Hepatocyte (in vitro differentiated cells): Measurements from ENCODE around the gene FTCD. TPM values are rescaled to one million over a fixed set of nuclear protein-coding genes. Genes with fewer than 3 reads are reported as not detected.

ENCODE experiments used
- DNase-seq: peaks from one replicate; pipeline ENCODE4 v3.0.0-alpha.2; 2016; ENCODE audit warnings: low spot score
- H2AFZ ChIP-seq: fragments of 200-600 bp; sonication (generic); 2 replicates; pipeline ENCODE4 v1.6.0; 2016; ENCODE audit warnings: antibody characterized with exemption, mild to moderate bottlenecking
- H3K27ac ChIP-seq: fragments of 200-600 bp; sonication (generic); 2 replicates; pipeline ENCODE4 v1.5.1; 2016; ENCODE audit warnings: mild to moderate bottlenecking
- H3K27me3 ChIP-seq: fragments of 200-600 bp; sonication (generic); 2 replicates; pipeline ENCODE4 v1.6.1; 2016
- H3K36me3 ChIP-seq: fragments of 200-600 bp; sonication (generic); replicated peaks from 2 replicates; pipeline ENCODE4 v1.5.1; 2016; ENCODE audit warnings: low read depth; ENCODE audit not compliant: insufficient read depth
- H3K4me1 ChIP-seq: fragments of 200-600 bp; sonication (generic); 2 replicates; pipeline ENCODE4 v1.5.1; 2016; ENCODE audit warnings: mild to moderate bottlenecking, moderate library complexity; ENCODE audit not compliant: insufficient read depth
- H3K4me2 ChIP-seq: fragments of 200-600 bp; sonication (generic); 2 replicates; pipeline ENCODE4 v1.6.0; 2016
- H3K4me3 ChIP-seq: fragments of 200-600 bp; sonication (generic); 2 replicates; pipeline ENCODE4 v1.5.1; 2016; ENCODE audit warnings: mild to moderate bottlenecking
- H3K79me2 ChIP-seq: fragments of 200-600 bp; sonication (generic); 2 replicates; pipeline ENCODE4 v1.6.0; 2017; ENCODE audit warnings: mild to moderate bottlenecking
- H3K9me2 ChIP-seq: fragments of 200-600 bp; sonication (generic); replicated peaks from 2 replicates; pipeline ENCODE4 v1.6.0; 2017; ENCODE audit warnings: mild to moderate bottlenecking; ENCODE audit not compliant: insufficient read depth
- H3K9me3 ChIP-seq: fragments of 200-600 bp; sonication (generic); 2 replicates; pipeline ENCODE4 v1.5.1; 2016; ENCODE audit warnings: low read depth, mild to moderate bottlenecking
- H4K20me1 ChIP-seq: fragments of 200-600 bp; sonication (generic); 2 replicates; pipeline ENCODE4 v1.6.0; 2016; ENCODE audit warnings: mild to moderate bottlenecking; ENCODE audit not compliant: insufficient read depth, poor library complexity, severe bottlenecking
- CTCF ChIP-seq: fragments of 200-600 bp; sonication (generic); IDR thresholded peaks from 2 replicates; pipeline ENCODE4 v1.5.1; 2016; ENCODE audit warnings: antibody characterized with exemption, mild to moderate bottlenecking; ENCODE audit not compliant: poor library complexity
- EZH2 ChIP-seq: fragments of 200-600 bp; sonication (generic); IDR thresholded peaks from 2 replicates; pipeline ENCODE4 v1.6.1; 2016; ENCODE audit warnings: antibody characterized with exemption, mild to moderate bottlenecking, borderline replicate concordance
- EZH2phosphoT487 ChIP-seq: fragments of 200-600 bp; sonication (generic); IDR thresholded peaks from one replicate; pipeline ENCODE4 v1.6.1; 2018; ENCODE audit warnings: antibody characterized with exemption, mild to moderate bottlenecking, low read depth, moderate library complexity; ENCODE audit not compliant: unreplicated experiment, severe bottlenecking
- WGBS: methylation state at CpG from one replicate; pipeline ENCODE4 v1.1.6; 2016; ENCODE audit warnings: low lambda C conversion rate; ENCODE audit errors: missing lambda C conversion rate; 5-methylcytosine and 5-hydroxymethylcytosine counted together
- polyA plus RNA-seq: library from polyadenylated mRNA; unstranded; fragments of >200 nt; fragmentation: Nextera tagmentation; extraction: Ambion mirVana; gene quantifications from 2 replicates; pipeline ENCODE4 v1.2.1, GENCODE V29; 2016
- total RNA-seq: library from RNA; depleted of rRNA; stranded (reverse); fragments of >200 nt; gene quantifications from 2 replicates; pipeline ENCODE4 v1.2.3, GENCODE V29; 2014

Gene FTCD
- total and polyA plus RNA-seq, 2 experiments from 2014 or later, result 27.5 to 76.8 TPM

DNA sequence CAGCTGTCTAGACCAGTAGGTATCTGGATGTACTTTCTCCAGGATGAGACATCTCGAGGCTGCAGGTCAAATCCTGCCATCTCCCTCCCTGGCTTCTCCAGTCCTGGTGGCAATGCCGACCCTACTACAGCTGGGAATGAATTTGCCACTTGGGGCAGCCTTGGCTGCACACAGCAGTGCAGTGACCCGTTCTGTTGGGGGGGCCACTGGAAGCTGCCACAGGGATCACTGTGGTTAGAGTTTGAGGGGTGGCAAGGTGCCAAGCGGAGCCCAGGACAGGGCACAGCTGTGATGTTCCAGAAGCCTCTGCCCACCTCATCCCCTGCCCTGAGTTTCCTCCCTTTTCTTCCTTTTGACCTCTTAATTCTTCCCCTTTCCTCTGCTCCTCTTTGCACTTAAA lies 40.4 kb downstream of the FTCD start:
- DNase-seq, result no peak
- no peaks in the 10 kb centered on the region for H3K9me2 ChIP-seq
- WGBS, result 96% methylated on average over 4 of the region's 4 CpGs
- no peak overlapping the region for H3K4me3 ChIP-seq
- TF ChIP-seq EZH2phosphoT487, result no peak
- no peak for TF ChIP-seq CTCF
- no peak for TF ChIP-seq EZH2
- no peak overlapping the region for H3K27ac ChIP-seq
- no peaks in the 10 kb centered on the region for H3K36me3 ChIP-seq
- H2AFZ ChIP-seq, result no peak overlapping the region
- no peaks in the 10 kb centered on the region for H3K27me3 ChIP-seq
- peaks cover 8% of the 10 kb centered on the region for H4K20me1 ChIP-seq
- peaks cover 17% of the 10 kb centered on the region for H3K79me2 ChIP-seq
- H3K4me1 ChIP-seq, result no peaks in the 10 kb centered on the region
- no peak overlapping the region for H3K4me2 ChIP-seq
- H3K9me3 ChIP-seq, result no peaks in the 10 kb centered on the region

GRCh38 chr21:46113497-46114176 lies 41.7 kb downstream of the FTCD start:
- Histone ChIP-seq H3K79me2 (peaks cover 29% of the 10 kb centered on the region), H3K4me2 (no peak overlapping the region), H3K27me3 (no peaks in the 10 kb centered on the region), H3K9me3 (no peaks in the 10 kb centered on the region), H3K27ac (no peak overlapping the region), H3K9me2 (no peaks in the 10 kb centered on the region), H3K36me3 (no peaks in the 10 kb centered on the region), H2AFZ (no peak overlapping the region), H3K4me3 (no peak overlapping the region), H4K20me1 (peaks cover 13% of the 10 kb centered on the region), H3K4me1 (no peaks in the 10 kb centered on the region)
- 97% methylated on average over 16 of the region's 16 CpGs for WGBS
- TF ChIP-seq CTCF, result no peak
- TF ChIP-seq EZH2, result no peak
- no peak for TF ChIP-seq EZH2phosphoT487
- DNase-seq, result no peak

DNA sequence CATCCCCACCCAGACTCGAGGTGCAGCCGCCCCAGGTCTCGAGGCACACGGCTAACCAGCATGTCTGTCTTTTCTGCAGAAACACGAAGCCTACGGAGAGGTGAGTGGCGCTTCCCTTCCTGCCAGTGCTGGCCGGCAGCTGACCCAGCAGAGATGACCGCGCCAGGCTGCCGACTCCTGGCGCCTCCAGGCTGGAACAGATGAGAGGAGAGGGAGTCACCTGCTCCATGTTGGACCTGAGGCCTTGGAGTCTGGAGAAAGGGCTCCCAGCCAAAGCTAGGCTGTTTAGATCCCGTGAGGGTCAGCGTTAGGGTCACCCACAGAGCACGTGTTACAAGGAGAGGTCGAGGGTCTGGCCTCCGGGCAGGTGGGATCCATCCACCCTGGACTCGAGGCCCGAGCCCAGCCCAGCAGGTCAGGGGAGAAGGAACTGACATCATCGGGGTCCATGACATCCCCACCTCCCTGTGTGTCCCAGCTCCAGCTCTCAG lies 42.6 kb downstream of the FTCD start:
- no peaks in the 10 kb centered on the region for H3K36me3 ChIP-seq
- H3K79me2 ChIP-seq, result peaks cover 38% of the 10 kb centered on the region
- DNase-seq, result no peak
- no peak for TF ChIP-seq EZH2phosphoT487
- TF ChIP-seq EZH2, result no peak
- TF ChIP-seq CTCF, result no peak
- H3K9me2 ChIP-seq, result no peaks in the 10 kb centered on the region
- H2AFZ ChIP-seq, result no peak overlapping the region
- no peak overlapping the region for H3K27ac ChIP-seq
- H3K27me3 ChIP-seq, result no peaks in the 10 kb centered on the region
- H4K20me1 ChIP-seq, result peaks cover 13% of the 10 kb centered on the region
- no peak overlapping the region for H3K4me2 ChIP-seq
- no peaks in the 10 kb centered on the region for H3K9me3 ChIP-seq
- H3K4me3 ChIP-seq, result no peak overlapping the region
- 97% methylated on average over 19 of the region's 20 CpGs for WGBS
- H3K4me1 ChIP-seq, result no peaks in the 10 kb centered on the region
